HG03520 (cell line): ENCODE results near the gene DMKN.

ENCODE experiments used
- ATAC-seq: cut with Tn5 transposase; IDR thresholded peaks from one replicate; pipeline ENCODE4 v1.9.1; 2021; ENCODE audit warnings: mild to moderate bottlenecking, moderate library complexity; ENCODE audit not compliant: unreplicated experiment

The DMKN gene

GRCh38 chr19:35549879-35550523, 36.6 kb upstream of the DMKN start:
- no peak for ATAC-seq

- no peak for ATAC-seq
Observed at GRCh38 chr19:35549174-35549788, 35.8 kb upstream of the DMKN start.

- ATAC-seq, result no peak
Observed at GRCh38 chr19:35546532-35546931, 33.1 kb upstream of the DMKN start.

- peak; percentile 29 for ATAC-seq
Observed at GRCh38 chr19:35545855-35546381, 32.5 kb upstream of the DMKN start.

GRCh38 chr19:35545001-35545854, 31.8 kb upstream of the DMKN start, which contains the start of gene TMEM147:
Gene TMEM147, plus strand, starts transcription at chr19:35545626. Its CDS starts 114 bp downstream, at chr19:35545740.
- ATAC-seq, result peak; percentile 75

GRCh38 chr19:35544110-35544802, 30.8 kb upstream of the DMKN start:
- ATAC-seq, result no peak

GRCh38 chr19:35543280-35544109, 30.0 kb upstream of the DMKN start:
- no peak for ATAC-seq

GRCh38 chr19:35542209-35542608, 28.8 kb upstream of the DMKN start:
- no peak for ATAC-seq

GRCh38 chr19:35540356-35540927, 27.0 kb upstream of the DMKN start:
- ATAC-seq, result no peak

- no peak for ATAC-seq
Observed at GRCh38 chr19:35539850-35540249, 26.4 kb upstream of the DMKN start.

- ATAC-seq, result no peak
Observed at GRCh38 chr19:35539314-35539713, 25.9 kb upstream of the DMKN start.

- ATAC-seq, result no peak
Observed at GRCh38 chr19:35534803-35535480, 21.5 kb upstream of the DMKN start.

GRCh38 chr19:35533822-35534392, 20.5 kb upstream of the DMKN start:
- no peak for ATAC-seq

- no peak for ATAC-seq
Observed at GRCh38 chr19:35533201-35533821, 19.9 kb upstream of the DMKN start, which contains the start of gene GAPDHS. Gene GAPDHS, plus strand, starts transcription at chr19:35533456. Its CDS starts 72 bp downstream, at chr19:35533528.

- no peak for ATAC-seq
Observed at GRCh38 chr19:35531291-35531690, 17.8 kb upstream of the DMKN start.

- no peak for ATAC-seq
Observed at GRCh38 chr19:35529241-35530218, 16.1 kb upstream of the DMKN start.
